ENCODE data around the gene TMEM120A. TPM values are rescaled to one million over a fixed set of nuclear protein-coding genes. Genes with fewer than 3 reads are reported as not detected.

Gene TMEM120A
- 37.3 and 42.9 TPM in 2 replicates for total RNA-seq

DNA sequence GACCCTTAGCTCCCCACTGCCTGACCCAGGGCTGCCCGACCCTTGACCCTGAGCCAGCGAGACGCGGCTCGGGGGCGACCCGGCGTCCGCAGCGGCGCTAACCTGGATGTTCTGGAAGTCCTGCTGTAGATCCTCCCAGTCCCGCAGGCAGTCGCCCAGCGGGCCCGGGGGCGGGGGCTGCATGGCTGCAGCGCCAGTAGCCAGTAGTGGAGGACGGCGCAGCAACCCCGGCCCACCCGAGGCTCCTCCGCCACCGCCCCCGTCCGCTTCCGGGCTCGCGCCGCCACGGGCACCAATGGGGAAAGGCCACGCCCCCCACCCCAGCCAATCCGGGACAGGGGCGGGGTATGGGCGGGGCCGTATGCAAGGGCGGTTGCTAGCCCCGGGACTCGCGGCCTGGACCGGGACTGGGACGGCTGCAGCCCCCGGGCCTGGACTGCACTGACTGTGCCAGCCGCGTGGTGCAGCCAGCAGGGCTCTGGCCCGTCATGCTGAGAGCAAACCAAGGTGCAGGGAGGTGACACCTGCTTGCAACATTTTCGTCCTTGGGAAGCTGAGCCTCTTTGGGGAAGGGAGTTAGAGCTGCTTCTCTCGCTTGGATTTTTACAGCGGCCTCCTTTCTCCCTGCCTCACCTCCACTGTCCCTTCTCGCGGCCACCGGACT is at the start of gene TMEM120A:
Gene TMEM120A, minus strand, starts transcription at position 208 of the 664 bp plus-strand sequence. Its CDS starts 25 bp downstream, at position 183.

Other genes with a start within 250 kb of the TMEM120A start
- 1.5 TPM in 1 of 2 replicates, not detected in the other for gene CCL26, start 222.4 kb downstream of the TMEM120A start, total RNA-seq
- not detected in 2 replicates for gene CCL24, start 180.8 kb downstream of the TMEM120A start, total RNA-seq
- gene RHBDD2, start 115.6 kb downstream of the TMEM120A start, total RNA-seq, result 13.3 and 14.5 TPM in 2 replicates
- 57.6 and 91.3 TPM in 2 replicates for gene POR, start 79.4 kb downstream of the TMEM120A start, total RNA-seq
- 37.4 and 44.9 TPM in 2 replicates for gene STYXL1, start 53.4 kb upstream of the TMEM120A start, total RNA-seq
- 54.0 and 62.2 TPM in 2 replicates for gene MDH2, start 53.5 kb upstream of the TMEM120A start, total RNA-seq
- gene SRRM3, start 207.3 kb upstream of the TMEM120A start, total RNA-seq, result under 0.01 TPM in 1 of 2 replicates, not detected in the other

Measured in aortic smooth muscle cell (primary cell).